ENCODE results near the gene RAB11A. TPM values are rescaled to one million over a fixed set of nuclear protein-coding genes. Genes with fewer than 3 reads are reported as not detected.
A peak's percentile ranks its signal among the peaks of the same experiment; 100 is the strongest.

RAB11A gene
- total and polyA plus RNA-seq, 7 donors: 74.2 to 468 (median 112) TPM

DNA sequence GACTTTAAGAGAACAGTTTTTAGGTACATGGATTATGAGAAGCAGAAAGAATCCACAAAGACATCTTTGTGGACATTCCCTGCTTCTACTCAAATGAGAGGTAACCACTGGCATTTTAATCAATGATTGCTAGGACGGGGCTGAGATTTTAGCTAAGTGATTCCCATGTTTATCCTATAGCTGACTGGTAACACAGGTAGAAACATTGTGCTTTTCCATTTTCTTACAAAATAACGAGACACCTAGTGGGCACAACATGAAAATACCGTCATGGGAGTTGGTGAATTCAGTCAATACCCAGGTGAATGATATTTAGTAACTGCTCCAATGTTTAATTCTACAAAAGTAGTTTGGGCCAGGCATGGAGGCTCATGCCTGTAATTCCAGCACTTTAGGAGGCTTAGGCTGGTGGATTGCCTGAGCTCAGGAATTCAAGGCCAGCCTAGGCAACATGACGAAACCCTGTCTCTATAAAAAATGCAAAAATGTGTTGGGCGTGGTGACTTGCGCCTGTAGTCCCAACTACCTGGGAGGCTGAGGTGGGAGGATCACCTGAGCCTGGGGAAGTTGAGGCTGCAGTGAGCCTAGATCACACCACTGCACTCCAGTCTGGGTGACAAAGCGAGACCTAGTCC lies 40.0 kb upstream of the RAB11A start:
- intact Hi-C loops (cut with DNase I): loop anchor here (5.0 kb wide), 1 partner anchor 77 kb away; no protein-coding TSS in a partner anchor
- no peaks in the 10 kb centered on the region for H3K27me3 ChIP-seq
- H3K4me1 ChIP-seq: peaks cover 0 to 21% (median 20%) of the 10 kb centered on the region in 4 donors
- no peak overlapping the region for H3K4me3 ChIP-seq
- H3K9me3 ChIP-seq: no peaks in the 10 kb centered on the region
- H3K36me3 ChIP-seq: no peaks in the 10 kb centered on the region
- H3K27ac ChIP-seq: no peak overlapping the region
- 42 to 63% methylated on average over 7 of the region's 7 CpGs for WGBS, 2 donors
- TF ChIP-seq, protein P1, sequence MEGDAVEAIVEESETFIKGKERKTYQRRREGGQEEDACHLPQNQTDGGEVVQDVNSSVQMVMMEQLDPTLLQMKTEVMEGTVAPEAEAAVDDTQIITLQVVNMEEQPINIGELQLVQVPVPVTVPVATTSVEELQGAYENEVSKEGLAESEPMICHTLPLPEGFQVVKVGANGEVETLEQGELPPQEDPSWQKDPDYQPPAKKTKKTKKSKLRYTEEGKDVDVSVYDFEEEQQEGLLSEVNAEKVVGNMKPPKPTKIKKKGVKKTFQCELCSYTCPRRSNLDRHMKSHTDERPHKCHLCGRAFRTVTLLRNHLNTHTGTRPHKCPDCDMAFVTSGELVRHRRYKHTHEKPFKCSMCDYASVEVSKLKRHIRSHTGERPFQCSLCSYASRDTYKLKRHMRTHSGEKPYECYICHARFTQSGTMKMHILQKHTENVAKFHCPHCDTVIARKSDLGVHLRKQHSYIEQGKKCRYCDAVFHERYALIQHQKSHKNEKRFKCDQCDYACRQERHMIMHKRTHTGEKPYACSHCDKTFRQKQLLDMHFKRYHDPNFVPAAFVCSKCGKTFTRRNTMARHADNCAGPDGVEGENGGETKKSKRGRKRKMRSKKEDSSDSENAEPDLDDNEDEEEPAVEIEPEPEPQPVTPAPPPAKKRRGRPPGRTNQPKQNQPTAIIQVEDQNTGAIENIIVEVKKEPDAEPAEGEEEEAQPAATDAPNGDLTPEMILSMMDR (IDR thresholded peaks at IDR 0.05): peak in 2 of 4 experiments; percentile 18 to 38
- no peak for TF ChIP-seq EP300 (IDR thresholded peaks at IDR 0.05)
- DNase-seq: no peak

DNA sequence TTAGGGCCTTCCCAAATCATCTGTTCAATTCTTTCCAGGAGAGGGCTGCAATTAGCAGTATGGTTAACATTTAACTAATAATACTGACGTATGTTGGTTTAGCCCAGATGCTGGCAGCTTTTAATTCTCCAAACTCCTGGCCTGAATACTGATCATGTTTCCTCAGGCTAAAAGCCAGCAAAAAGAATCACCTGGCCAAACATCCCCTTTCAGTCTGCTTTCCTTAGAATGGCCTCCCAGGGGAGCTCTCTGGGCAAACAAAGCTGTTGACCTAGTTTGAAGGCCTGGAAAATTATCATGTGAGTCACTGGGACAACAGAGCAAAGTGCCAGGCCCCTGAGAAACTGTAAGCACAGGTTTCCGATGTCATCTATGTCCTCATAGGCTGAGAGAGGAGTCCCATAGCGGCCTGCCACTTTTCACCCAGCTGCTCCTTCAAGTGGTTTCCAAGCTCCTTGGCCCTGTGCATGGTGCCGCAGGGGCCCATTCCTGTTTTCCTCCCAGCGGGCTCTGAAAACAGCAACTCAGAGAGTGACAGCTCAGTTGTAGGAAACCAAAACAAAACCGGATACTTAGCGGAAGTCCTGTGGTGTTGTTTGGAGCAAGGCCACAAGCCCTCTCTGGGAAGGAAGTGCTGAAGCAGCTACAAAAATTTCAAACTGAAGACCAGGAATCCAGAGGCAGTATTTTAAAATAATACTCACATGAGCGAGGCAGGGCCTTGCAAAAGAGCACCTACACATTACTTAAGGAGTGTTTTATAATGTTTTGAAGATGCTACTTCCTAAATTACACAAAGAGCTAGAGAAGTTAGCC lies 36.5 kb upstream of the RAB11A start:
- WGBS, 2 donors: 2 to 11% methylated on average over 8 of the region's 8 CpGs
- Histone ChIP-seq H3K4me1 (peaks cover 0 to 41% (median 36%) of the 10 kb centered on the region in 4 donors), H3K4me3 (peak overlapping the region in 1 of 4 donors; percentile 25), H3K36me3 (no peaks in the 10 kb centered on the region), H3K9me3 (no peaks in the 10 kb centered on the region), H3K27ac (peak overlapping the region; percentile 73 to 85 (median 79)), H3K27me3 (no peaks in the 10 kb centered on the region)
- peak; percentile 27 to 58 (median 53) for TF ChIP-seq POLR2AphosphoS5 (IDR thresholded peaks at IDR 0.05)
- TF ChIP-seq, protein P1 (IDR thresholded peaks at IDR 0.05): no peak
- TF ChIP-seq POLR2A (IDR thresholded peaks at IDR 0.05): no peak
- TF ChIP-seq EP300 (IDR thresholded peaks at IDR 0.05): peak in 1 of 4 donors; percentile 2
- peak; percentile 95 for DNase-seq
- intact Hi-C loops (cut with DNase I): loop anchor here (2.0 kb wide), 1 partner anchor 40 kb away; the partner anchor contains the start of gene DENND4A

DNA sequence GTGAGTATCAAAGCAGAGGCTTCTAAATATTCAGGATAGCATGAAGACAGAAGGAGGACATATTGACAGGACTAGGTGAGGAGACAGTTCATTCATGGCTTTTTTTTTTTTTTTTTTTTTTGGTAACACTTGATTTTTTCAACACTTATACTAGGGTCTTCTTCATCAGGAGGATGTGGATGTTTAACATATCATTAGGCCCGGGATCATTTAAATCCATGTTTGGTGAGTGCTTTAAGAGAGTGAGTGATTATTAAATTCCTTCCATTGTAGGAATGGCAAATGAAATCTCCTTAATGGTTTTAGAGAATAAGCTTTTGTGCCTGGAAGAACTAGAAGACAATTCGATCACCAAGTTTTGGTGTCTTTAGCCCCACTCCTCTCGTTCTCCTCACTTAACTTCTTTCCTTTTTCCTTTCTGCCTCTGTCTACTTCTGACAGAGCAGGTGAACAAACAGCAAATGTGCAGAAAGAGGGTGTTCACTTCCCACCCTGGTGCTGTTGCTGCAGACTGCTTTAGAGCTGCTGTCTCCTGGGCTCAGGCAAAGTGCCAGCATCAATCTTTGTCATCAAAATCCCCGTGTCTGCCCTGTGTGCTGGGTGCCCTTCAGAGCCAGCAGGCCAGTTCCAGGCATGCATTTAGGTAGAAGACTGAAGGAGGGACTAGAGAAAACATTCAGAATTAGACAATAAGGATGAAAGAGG lies 35.6 kb upstream of the RAB11A start:
- TF ChIP-seq EP300 (IDR thresholded peaks at IDR 0.05) (no peak), POLR2A (IDR thresholded peaks at IDR 0.05) (no peak), POLR2AphosphoS5 (IDR thresholded peaks at IDR 0.05) (no peak)
- TF ChIP-seq, protein P1 (IDR thresholded peaks at IDR 0.05): no peak
- no peak for DNase-seq
- no peak overlapping the region for H3K4me3 ChIP-seq
- no peaks in the 10 kb centered on the region for H3K9me3 ChIP-seq
- peaks cover 0 to 41% (median 36%) of the 10 kb centered on the region in 4 donors for H3K4me1 ChIP-seq
- H3K27me3 ChIP-seq: no peaks in the 10 kb centered on the region
- intact Hi-C loops (cut with DNase I): loop anchor here (2.0 kb wide), 1 partner anchor 41 kb away; the partner anchor contains the start of gene DENND4A
- H3K27ac ChIP-seq: peak overlapping the region; percentile 73 to 85 (median 79)
- WGBS, 2 donors: 48% methylated on average over 4 of the region's 4 CpGs
- H3K36me3 ChIP-seq: no peaks in the 10 kb centered on the region

DNA sequence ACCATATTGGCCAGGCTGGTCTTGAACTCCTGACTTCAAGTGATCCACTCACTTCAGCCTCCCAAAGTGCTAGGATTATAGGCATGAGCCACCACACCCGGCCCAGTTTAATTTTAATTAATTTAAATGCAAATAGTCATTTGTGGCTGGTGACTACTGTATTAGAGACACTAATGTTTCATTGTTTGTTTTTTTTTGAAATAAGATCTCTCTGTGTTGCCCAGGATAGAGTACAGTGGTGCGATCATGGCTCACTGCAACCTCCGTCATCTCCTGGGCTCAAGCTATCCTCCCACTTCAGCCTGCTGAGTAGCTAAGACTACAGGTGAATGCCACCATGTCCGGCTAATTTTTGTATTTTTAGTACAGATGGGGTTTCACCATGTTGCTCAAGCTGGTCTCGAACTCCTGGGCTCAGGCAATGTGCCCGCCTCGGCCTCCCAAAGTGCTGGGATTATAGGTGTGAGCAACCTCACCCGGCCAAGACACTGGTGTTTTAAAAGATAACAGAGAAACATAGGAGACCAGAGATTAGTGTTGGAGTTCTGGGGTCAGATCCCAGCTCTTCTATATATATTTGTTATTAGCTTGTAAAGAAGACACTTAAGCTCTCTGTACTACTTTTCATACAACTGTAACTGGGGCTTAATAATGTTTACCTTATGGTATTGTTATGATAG lies 34.5 kb upstream of the RAB11A start:
- WGBS, 2 donors: 91 to 95% methylated on average over 8 of the region's 8 CpGs
- Histone ChIP-seq H3K4me3 (no peak overlapping the region), H3K27me3 (no peaks in the 10 kb centered on the region), H3K27ac (peak overlapping the region in 2 of 4 donors; percentile 36 to 38), H3K9me3 (no peaks in the 10 kb centered on the region), H3K36me3 (no peaks in the 10 kb centered on the region), H3K4me1 (peaks cover 0 to 41% (median 36%) of the 10 kb centered on the region in 4 donors)
- intact Hi-C loops (cut with DNase I): no loop called here
- TF ChIP-seq, protein P1 (IDR thresholded peaks at IDR 0.05): no peak
- TF ChIP-seq EP300 (IDR thresholded peaks at IDR 0.05) (no peak), POLR2AphosphoS5 (IDR thresholded peaks at IDR 0.05) (no peak), POLR2A (IDR thresholded peaks at IDR 0.05) (no peak)
- DNase-seq: no peak
